KMS-11 (cell line): ENCODE results near the gene RPL27.
"Not testable (repeated sequence)": the region's sequence is repeated elsewhere in the genome, so short reads cannot be mapped to it uniquely, and the experiment has no call there.

Experiments used
- H2AFZ ChIP-seq: fragments of 200-600 bp; sonication (generic); 2 replicates; pipeline ENCODE4 v1.6.1; 2016; ENCODE audit warnings: antibody characterized with exemption, mixed run types, low read depth
- H3K27ac ChIP-seq: fragments of 200-600 bp; sonication (generic); 2 replicates; pipeline ENCODE4 v1.6.1; 2016; ENCODE audit warnings: mild to moderate bottlenecking, mixed run types
- H3K27me3 ChIP-seq: fragments of 200-600 bp; sonication (generic); 2 replicates; pipeline ENCODE4 v1.6.1; 2017; ENCODE audit warnings: mild to moderate bottlenecking, low read depth, mixed run types, moderate library complexity; ENCODE audit not compliant: insufficient read depth
- H3K36me3 ChIP-seq: fragments of 200-600 bp; sonication (generic); 2 replicates; pipeline ENCODE4 v1.6.1; 2017; ENCODE audit warnings: mild to moderate bottlenecking, mixed run types; ENCODE audit not compliant: insufficient read depth
- H3K4me1 ChIP-seq: fragments of 200-600 bp; sonication (generic); 2 replicates; pipeline ENCODE4 v1.6.1; 2016; ENCODE audit warnings: mild to moderate bottlenecking, low read depth, mixed run types; ENCODE audit not compliant: poor library complexity, severe bottlenecking
- H3K4me2 ChIP-seq: fragments of 200-600 bp; sonication (generic); 2 replicates; pipeline ENCODE4 v1.7.0; 2016; ENCODE audit warnings: mild to moderate bottlenecking, mixed run types
- H3K4me3 ChIP-seq: fragments of 200-600 bp; sonication (generic); IDR thresholded peaks from 2 replicates; pipeline ENCODE4 v1.6.1; 2017; ENCODE audit warnings: low read depth, low read length, mixed read lengths; ENCODE audit not compliant: insufficient read depth
- H3K79me2 ChIP-seq: fragments of 200-600 bp; sonication (generic); 2 replicates; pipeline ENCODE4 v1.6.1; 2016; ENCODE audit warnings: low read depth, mixed run types; ENCODE audit not compliant: insufficient read depth
- H3K9ac ChIP-seq: fragments of 200-600 bp; sonication (generic); 2 replicates; pipeline ENCODE4 v1.6.1; 2016; ENCODE audit warnings: mild to moderate bottlenecking, mixed run types
- H4K20me1 ChIP-seq: fragments of 200-600 bp; sonication (generic); 2 replicates; pipeline ENCODE4 v1.6.1; 2016; ENCODE audit warnings: mild to moderate bottlenecking, mixed run types; ENCODE audit not compliant: insufficient read depth
- CTCF ChIP-seq: fragments of 200-600 bp; sonication (generic); conservative IDR thresholded peaks from 2 replicates; pipeline ENCODE4 v1.6.1; 2017; ENCODE audit warnings: low read depth, mild to moderate bottlenecking, antibody characterized with exemption, low read length, moderate library complexity, mixed read lengths

RPL27 gene

GRCh38 chr17:42967925-42968324 is 30.3 kb upstream of the RPL27 start:
- H3K4me2 ChIP-seq, result no peak overlapping the region; the same call in 1 of the 2 replicates
- no peaks in the 10 kb centered on the region for H4K20me1 ChIP-seq
- no peaks in the 10 kb centered on the region for H3K36me3 ChIP-seq
- H2AFZ ChIP-seq, result no peak overlapping the region
- peak overlapping the region; percentile 64; the same call in 1 of the 2 replicates for H3K27ac ChIP-seq
- no peak overlapping the region for H3K4me3 ChIP-seq
- no peak overlapping the region for H3K9ac ChIP-seq
- TF ChIP-seq CTCF, result no peak
- peaks cover 39% of the 10 kb centered on the region for H3K4me1 ChIP-seq
- H3K27me3 ChIP-seq, result no peaks in the 10 kb centered on the region
- peaks cover 13% of the 10 kb centered on the region for H3K79me2 ChIP-seq

- Histone ChIP-seq H2AFZ (no peak overlapping the region; the same call in 1 of the 2 replicates), H3K9ac (no peak overlapping the region; the same call in 1 of the 2 replicates), H3K79me2 (peaks cover 1% of the 10 kb centered on the region; the same call in 1 of the 2 replicates), H3K4me1 (peaks cover 31% of the 10 kb centered on the region), H3K36me3 (no peaks in the 10 kb centered on the region), H3K27me3 (no peaks in the 10 kb centered on the region), H3K4me2 (peak overlapping the region; percentile 31; the same call in 1 of the 2 replicates), H3K4me3 (no peak overlapping the region), H3K27ac (peak overlapping the region; percentile 64), H4K20me1 (no peaks in the 10 kb centered on the region)
- TF ChIP-seq CTCF, result no peak
These were observed 29.1 kb upstream of the RPL27 start for GRCh38 chr17:42969001-42969581.

GRCh38 chr17:42971589-42971988 is 26.6 kb upstream of the RPL27 start:
- no peaks in the 10 kb centered on the region for H4K20me1 ChIP-seq
- no peaks in the 10 kb centered on the region for H3K79me2 ChIP-seq
- H2AFZ ChIP-seq, result no peak overlapping the region
- no peaks in the 10 kb centered on the region for H3K36me3 ChIP-seq
- H3K9ac ChIP-seq, result no peak overlapping the region
- H3K4me3 ChIP-seq, result no peak overlapping the region
- H3K27ac ChIP-seq, result no peak overlapping the region
- peaks cover 33% of the 10 kb centered on the region for H3K4me1 ChIP-seq
- H3K4me2 ChIP-seq, result no peak overlapping the region
- no peak for TF ChIP-seq CTCF
- no peaks in the 10 kb centered on the region for H3K27me3 ChIP-seq

- not testable (repeated sequence) for H3K4me3 ChIP-seq, H2AFZ ChIP-seq, H4K20me1 ChIP-seq, H3K36me3 ChIP-seq, H3K4me2 ChIP-seq, H3K79me2 ChIP-seq, H3K9ac ChIP-seq, H3K27me3 ChIP-seq, H3K27ac ChIP-seq
- peaks cover 25% of the 10 kb centered on the region for H3K4me1 ChIP-seq
These were observed 24.9 kb upstream of the RPL27 start for GRCh38 chr17:42973323-42973722.

GRCh38 chr17:42975265-42975664 is 23.0 kb upstream of the RPL27 start:
- Histone ChIP-seq H3K36me3 (no peaks in the 10 kb centered on the region), H4K20me1 (no peaks in the 10 kb centered on the region), H2AFZ (no peak overlapping the region), H3K9ac (no peak overlapping the region), H3K27me3 (no peaks in the 10 kb centered on the region), H3K27ac (no peak overlapping the region), H3K4me1 (peaks cover 16% of the 10 kb centered on the region), H3K4me2 (no peak overlapping the region), H3K4me3 (no peak overlapping the region), H3K79me2 (no peaks in the 10 kb centered on the region)
- TF ChIP-seq CTCF, result no peak

- not testable (repeated sequence) for H3K79me2 ChIP-seq, H3K4me2 ChIP-seq, H3K36me3 ChIP-seq, H2AFZ ChIP-seq, H3K27ac ChIP-seq, H3K4me3 ChIP-seq, H3K9ac ChIP-seq, H3K27me3 ChIP-seq, H4K20me1 ChIP-seq
- peaks cover 14% of the 10 kb centered on the region for H3K4me1 ChIP-seq
These were observed 22.5 kb upstream of the RPL27 start for GRCh38 chr17:42975701-42976100.
